ENCODE results near the gene IL12B. TPM values are rescaled to one million over a fixed set of nuclear protein-coding genes. Genes with fewer than 3 reads are reported as not detected.
A peak's percentile ranks its signal among the peaks of the same experiment; 100 is the strongest.

The IL12B gene
- total RNA-seq, 4 donors from 2014 or later: 0.17 TPM; not detected in 3

- H3K27ac ChIP-seq (replicated peaks in 1 of 4): no peak overlapping the region
- no peak for DNase-seq (ENCODE audit: extremely low spot score)
- H3K4me1 ChIP-seq: no peaks in the 10 kb centered on the region
- H3K27me3 ChIP-seq: peaks cover 0 to 13% (median 0%) of the 10 kb centered on the region in 4 donors
- H3K36me3 ChIP-seq: no peaks in the 10 kb centered on the region
- WGBS: 72% methylated on average over 4 of the region's 4 CpGs
- no peaks in the 10 kb centered on the region for H3K9me3 ChIP-seq
- no peak overlapping the region for H3K4me3 ChIP-seq
- intact Hi-C loops (cut with DNase I): no loop called here
- no peak for TF ChIP-seq EP300 (IDR thresholded peaks at IDR 0.05)
Observed at GRCh38 chr5:159318448-159318847, 11.8 kb downstream of the IL12B start.

- 61% methylated on average over 2 of the region's 2 CpGs for WGBS
- intact Hi-C loops (cut with DNase I): no loop called here
Observed at GRCh38 chr5:159317849-159318248, 12.4 kb downstream of the IL12B start.

GRCh38 chr5:159316519-159317383 lies 13.5 kb downstream of the IL12B start:
- no peak for DNase-seq (ENCODE audit: extremely low spot score)
- Histone ChIP-seq H3K4me1 (no peaks in the 10 kb centered on the region), H3K4me3 (no peak overlapping the region), H3K27ac (replicated peaks in 1 of 4) (no peak overlapping the region), H3K27me3 (peaks cover 0 to 28% (median 0%) of the 10 kb centered on the region in 4 donors), H3K9me3 (no peaks in the 10 kb centered on the region), H3K36me3 (no peaks in the 10 kb centered on the region)
- WGBS: 75% methylated on average over 9 of the region's 9 CpGs
- TF ChIP-seq CTCF (IDR thresholded peaks at IDR 0.05) (peak; percentile 18 to 46 (median 30)), EP300 (IDR thresholded peaks at IDR 0.05) (no peak), POLR2AphosphoS5 (IDR thresholded peaks at IDR 0.05) (no peak), POLR2A (IDR thresholded peaks at IDR 0.05; ENCODE audit: low read depth) (no peak)
- intact Hi-C loops (cut with DNase I): no loop called here

More at GRCh38 chr5:159317849-159318248, 12.4 kb downstream of the IL12B start:
- Histone ChIP-seq H3K27me3 (peaks cover 0 to 19% (median 0%) of the 10 kb centered on the region in 4 donors), H3K4me1 (no peaks in the 10 kb centered on the region), H3K9me3 (no peaks in the 10 kb centered on the region), H3K36me3 (no peaks in the 10 kb centered on the region), H3K4me3 (no peak overlapping the region), H3K27ac (replicated peaks in 1 of 4) (no peak overlapping the region)
- TF ChIP-seq POLR2AphosphoS5 (IDR thresholded peaks at IDR 0.05) (no peak), CTCF (IDR thresholded peaks at IDR 0.05) (no peak), POLR2A (IDR thresholded peaks at IDR 0.05; ENCODE audit: low read depth) (no peak), EP300 (IDR thresholded peaks at IDR 0.05) (no peak)
- DNase-seq (ENCODE audit: extremely low spot score): no peak

GRCh38 chr5:159313197-159313596 lies 17.1 kb downstream of the IL12B start:
- DNase-seq (ENCODE audit: extremely low spot score): no peak
- Histone ChIP-seq H3K4me1 (peaks cover 0 to 5% (median 5%) of the 10 kb centered on the region in 4 donors), H3K27ac (replicated peaks in 1 of 4) (no peak overlapping the region), H3K4me3 (no peak overlapping the region), H3K27me3 (peaks cover 0 to 60% (median 10%) of the 10 kb centered on the region in 4 donors), H3K9me3 (no peaks in the 10 kb centered on the region), H3K36me3 (no peaks in the 10 kb centered on the region)
- intact Hi-C loops (cut with DNase I): no loop called here
- WGBS: 88% methylated on average over 2 of the region's 2 CpGs
- TF ChIP-seq EP300 (IDR thresholded peaks at IDR 0.05) (no peak), CTCF (IDR thresholded peaks at IDR 0.05) (no peak), POLR2A (IDR thresholded peaks at IDR 0.05; ENCODE audit: low read depth) (no peak), POLR2AphosphoS5 (IDR thresholded peaks at IDR 0.05) (no peak)

- H3K27me3 ChIP-seq: peaks cover 0 to 60% (median 10%) of the 10 kb centered on the region in 4 donors
- H3K9me3 ChIP-seq: no peaks in the 10 kb centered on the region
- no peak overlapping the region for H3K4me3 ChIP-seq
- no peak overlapping the region for H3K27ac ChIP-seq (replicated peaks in 1 of 4)
- H3K36me3 ChIP-seq: no peaks in the 10 kb centered on the region
- peaks cover 0 to 5% (median 5%) of the 10 kb centered on the region in 4 donors for H3K4me1 ChIP-seq
- intact Hi-C loops (cut with DNase I): no loop called here
- DNase-seq (ENCODE audit: extremely low spot score): no peak
- TF ChIP-seq POLR2A (IDR thresholded peaks at IDR 0.05; ENCODE audit: low read depth) (no peak), EP300 (IDR thresholded peaks at IDR 0.05) (no peak), POLR2AphosphoS5 (IDR thresholded peaks at IDR 0.05) (no peak), CTCF (IDR thresholded peaks at IDR 0.05) (no peak)
- 56% methylated on average over 7 of the region's 7 CpGs for WGBS
Observed at GRCh38 chr5:159311063-159311462, 19.2 kb downstream of the IL12B start.
